DMS 273 (cell line): ENCODE measurements around the gene RIOX2.
A peak's percentile ranks its signal among the peaks of the same experiment; 100 is the strongest.
"Not testable (repeated sequence)": the region's sequence is repeated elsewhere in the genome, so short reads cannot be mapped to it uniquely, and the experiment has no call there.

ENCODE experiments used
- DNase-seq: peaks from one replicate; lab custom pipeline; 2025; ENCODE audit not compliant: unreplicated experiment; lab: John Stamatoyannopoulos, UW

The RIOX2 gene

DNA sequence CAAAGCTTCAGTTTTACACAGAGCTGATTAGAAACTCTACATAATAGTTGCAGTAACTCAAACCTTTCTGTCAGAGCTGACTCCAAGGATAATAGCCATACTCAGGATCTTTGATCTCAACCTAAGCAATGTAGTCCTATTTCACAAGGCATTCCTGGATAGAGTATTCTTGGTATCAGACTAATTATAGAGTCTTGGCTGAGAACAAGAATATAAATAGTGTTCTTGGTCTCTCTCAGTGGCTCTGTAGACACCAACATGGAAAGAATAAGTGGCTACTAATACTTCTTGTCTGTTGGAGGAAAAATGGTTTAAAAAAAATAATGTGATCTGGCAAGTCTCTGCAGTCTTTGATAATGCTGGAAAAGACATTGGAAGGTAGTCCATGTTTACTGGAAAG is 55.7 kb downstream of the RIOX2 start:
- DNase-seq: no peak

DNA sequence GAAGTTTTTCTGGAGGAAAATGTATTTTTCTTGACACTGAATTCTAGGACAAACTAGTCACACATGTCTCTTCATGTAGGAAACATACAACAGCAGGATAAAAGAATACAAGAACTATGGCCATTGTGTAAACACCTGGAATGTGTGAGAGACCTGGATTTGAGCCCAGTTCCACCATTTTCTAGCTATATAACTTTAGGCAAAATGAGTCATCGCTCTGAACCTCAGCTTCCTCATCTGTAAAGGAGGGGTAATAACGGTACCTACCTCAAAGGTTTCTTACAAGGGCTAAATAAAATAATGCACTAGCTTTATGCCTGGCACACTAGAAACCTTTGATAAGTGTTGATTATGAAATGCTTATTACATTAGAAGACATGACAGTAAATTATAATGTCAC is 57.8 kb downstream of the RIOX2 start:
- DNase-seq: no peak

DNA sequence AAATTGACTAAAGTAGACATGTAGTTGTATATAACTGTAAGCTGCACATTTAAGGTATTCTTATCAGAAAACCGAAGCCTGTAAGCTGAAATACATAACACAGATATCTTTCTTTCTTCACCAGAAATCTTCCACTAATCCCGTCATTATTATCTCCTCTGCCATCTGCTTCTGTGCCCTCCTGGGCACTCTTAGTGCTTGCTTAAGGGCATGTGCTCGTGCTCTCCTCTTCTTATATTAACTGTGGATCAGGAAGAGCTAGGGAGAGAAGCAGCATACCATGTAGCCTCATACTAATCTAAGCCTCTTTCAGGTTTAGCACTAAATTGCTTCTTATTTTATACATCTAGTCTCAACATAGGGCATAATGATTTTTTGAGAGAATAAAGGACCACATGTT is 60.8 kb downstream of the RIOX2 start:
- no peak for DNase-seq

DNA sequence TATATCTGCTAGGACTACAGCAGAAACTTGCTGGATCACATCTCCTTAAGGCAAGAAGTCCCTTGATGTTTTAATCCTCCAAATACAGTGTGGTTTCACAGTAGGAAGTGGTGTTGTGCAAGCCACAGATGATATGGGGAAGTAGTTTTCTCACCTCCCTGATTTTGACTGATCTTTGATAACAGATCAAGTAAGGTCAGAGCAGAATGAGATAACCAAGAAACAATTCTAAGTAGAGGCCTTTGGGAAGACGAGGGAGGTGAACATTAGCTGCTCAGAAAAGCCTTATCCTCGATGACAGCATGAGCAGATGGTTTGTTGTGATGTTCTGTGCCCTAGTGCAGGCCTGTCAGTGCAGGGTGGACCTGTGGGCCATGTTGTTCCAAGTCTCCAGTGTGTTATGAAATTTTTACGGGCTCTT is 61.3 kb downstream of the RIOX2 start:
- no peak for DNase-seq

DNA sequence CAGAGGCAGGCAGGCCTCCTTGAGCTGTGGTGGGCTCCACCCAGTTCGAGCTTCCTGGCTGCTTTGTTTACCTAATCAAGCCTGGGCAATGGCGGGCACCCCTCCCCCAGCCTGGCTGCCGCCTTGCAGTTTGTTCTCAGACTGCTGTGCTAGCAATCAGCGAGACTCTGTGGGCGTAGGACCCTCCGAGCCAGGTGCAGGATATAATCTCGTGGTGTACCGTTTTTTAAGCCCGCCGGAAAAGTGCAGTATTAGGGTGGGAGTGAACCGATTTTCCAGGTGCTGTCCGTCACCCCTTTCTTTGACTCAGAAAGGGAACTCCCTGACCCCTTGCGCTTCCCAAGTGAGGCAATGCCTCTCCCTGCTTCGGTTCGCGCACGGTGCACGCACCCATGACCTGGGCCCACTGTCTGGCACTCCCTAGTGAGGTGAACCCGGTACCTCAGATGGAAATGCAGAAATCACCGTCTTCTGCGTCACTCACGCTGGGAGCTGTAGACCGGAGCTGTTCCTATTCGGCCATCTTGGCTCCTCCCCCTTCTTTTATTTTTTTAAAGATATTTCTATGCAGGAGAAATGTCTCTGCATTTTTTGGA is 61.9 kb downstream of the RIOX2 start:
- DNase-seq: not testable (repeated sequence)

DNA sequence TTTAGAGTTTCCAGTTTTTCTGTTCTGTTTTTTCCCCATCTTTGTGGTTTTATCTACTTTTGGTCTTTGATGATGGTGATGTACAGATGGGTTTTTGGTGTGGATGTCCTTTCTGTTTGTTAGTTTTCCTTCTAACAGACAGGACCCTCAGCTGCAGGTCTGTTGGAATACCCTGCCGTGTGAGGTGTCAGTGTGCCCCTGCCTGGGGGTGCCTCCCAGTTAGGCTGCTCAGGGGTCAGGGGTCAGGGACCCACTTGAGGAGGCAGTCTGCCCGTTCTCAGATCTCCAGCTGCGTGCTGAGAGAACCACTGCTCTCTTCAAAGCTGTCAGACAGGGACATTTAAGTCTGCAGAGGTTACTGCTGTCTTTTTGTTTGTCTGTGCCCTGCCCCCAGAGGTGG is 62.4 kb downstream of the RIOX2 start:
- DNase-seq: not testable (repeated sequence)

DNA sequence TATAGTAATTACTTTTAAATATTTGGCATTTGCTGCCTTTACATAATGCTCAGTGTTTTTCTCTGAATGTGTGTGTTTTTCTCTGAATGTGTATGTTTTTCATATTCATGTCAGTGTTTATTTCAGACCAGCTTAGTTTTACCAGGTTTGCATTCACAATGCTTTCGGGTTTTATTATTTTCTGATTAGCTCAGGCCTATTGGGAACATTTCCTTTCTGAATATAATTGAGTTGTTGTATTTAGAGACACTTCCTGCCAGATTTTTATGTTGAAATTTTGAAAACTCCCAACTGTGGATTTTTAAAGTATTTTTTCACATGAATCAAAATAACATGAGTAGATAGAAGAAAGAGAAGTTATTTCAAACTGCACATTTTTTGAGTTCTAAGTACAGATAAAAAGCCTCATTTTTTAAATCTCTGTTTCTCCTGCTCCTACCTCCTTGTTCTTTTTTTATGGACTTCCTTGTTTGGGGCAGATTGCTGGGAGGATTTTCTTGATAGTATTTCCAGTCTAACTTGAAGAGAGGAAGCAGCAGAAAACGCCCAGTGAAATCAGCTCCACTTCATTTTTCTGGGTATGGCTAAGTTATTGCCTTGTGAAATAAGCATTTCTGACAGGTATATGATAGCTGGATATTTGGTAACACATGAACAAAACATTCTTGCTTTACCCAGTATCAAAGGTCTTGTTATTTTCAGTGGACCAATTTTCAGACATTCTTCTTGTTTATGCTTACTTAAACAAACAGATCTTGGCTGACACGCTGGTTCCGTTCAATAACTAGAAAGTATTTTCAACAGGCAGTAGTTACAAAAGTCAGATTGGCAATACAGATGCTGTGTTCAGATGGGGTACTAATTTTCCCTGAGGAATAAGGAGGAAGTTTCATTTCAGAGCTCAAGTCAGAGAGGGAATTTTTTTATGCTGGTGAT is 70.7 kb downstream of the RIOX2 start:
- DNase-seq: no peak

DNA sequence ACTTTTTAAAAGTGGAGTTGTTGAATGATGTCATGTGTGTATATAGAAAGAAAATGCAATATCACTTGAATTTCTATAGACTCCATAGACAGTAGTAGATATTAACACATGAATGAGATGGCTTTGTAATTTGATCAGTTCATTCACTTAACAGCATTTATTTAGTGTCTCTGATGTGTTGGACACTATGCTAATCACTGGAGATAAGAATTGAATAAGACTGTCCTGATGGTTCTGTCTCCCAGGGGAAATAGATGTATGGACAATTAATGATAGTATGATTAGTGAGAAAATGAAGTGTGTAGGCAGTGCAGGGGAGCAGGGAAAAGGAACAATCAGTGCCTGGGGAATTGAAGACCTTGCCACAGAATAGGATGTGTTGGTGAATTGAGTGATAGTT is 72.9 kb downstream of the RIOX2 start:
- DNase-seq: no peak

DNA sequence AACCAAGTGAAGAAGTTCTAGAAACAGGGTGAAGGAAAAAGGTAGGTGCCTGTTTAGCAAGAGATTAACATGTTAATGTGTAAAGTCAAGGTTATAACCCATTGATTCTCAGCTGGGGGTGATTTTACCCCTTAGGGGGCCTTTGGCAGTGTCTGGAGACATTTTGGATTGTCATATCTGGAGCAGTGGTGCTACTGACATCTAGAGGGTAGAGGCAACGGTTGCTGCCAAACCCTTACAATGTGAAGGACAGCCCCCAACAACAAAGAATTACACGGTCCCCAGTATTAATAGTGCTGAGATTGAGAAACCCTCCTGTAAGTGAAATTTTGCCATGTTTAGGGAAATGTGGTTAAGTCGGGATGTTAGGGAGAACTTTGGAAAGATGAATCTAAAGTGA is 75.7 kb downstream of the RIOX2 start:
- peak; percentile 23 for DNase-seq

DNA sequence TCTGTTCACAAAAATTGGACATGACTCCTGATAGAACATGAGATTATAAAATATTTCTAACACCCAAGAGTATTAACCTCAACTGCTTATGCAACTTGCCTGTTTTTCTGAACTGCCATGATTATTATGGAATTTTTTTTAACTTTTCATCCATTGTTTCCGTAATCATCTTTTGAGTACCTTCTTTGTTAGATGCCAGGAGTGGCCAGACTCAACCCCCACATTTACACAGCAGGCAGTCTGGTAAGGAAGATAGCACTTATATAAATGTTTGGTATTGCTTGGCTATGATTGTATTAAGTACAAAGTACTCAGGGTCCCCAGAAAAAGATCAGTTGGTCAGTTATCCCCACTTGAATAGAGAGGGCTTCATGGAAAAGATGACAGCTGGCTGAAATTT is 76.1 kb downstream of the RIOX2 start:
- DNase-seq: no peak

DNA sequence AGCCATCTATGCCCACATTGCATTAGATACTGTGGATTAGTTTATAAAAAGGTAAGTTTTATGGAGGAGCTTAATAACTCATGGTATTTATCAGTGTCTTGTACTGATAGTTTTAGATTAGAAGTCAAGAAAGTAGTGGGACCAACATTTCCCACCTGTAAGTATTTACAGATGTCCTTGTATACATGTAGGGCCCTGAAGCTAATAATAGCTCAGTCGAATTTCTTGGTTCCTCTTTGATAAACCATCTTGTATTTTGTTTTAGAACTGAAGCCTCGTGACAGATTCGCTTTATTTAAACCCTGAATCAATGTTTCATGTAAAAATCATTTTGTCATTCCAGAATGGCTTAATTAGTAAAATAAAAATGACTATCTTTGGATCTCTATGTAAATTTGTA is 77.0 kb downstream of the RIOX2 start:
- no peak for DNase-seq

DNA sequence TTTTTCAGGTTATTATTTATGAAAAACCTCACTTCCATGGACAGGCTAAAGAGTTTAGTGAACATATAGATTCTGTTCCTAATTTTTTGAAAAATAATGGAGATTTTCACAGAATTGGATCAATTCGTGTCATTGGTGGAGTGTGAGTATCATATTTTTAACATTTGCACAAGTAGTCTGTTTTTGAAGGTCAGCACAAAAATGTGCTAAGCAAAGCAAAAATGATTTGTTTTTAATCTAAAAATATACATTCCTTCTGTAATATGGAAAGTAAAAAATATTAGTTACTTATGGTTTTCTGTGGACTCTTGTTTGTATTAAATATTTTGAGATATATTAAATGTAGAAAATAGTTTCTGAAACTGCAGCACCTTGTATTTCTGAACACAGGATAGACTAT is 79.4 kb downstream of the RIOX2 start:
- no peak for DNase-seq
